IMR-90 (cell line): Measurements from ENCODE around the gene FAM124A. TPM values are rescaled to one million over a fixed set of nuclear protein-coding genes. Genes with fewer than 3 reads are reported as not detected.

Source experiments
- ATAC-seq: fragments of 200-7000 bp; cut with Tn5 transposase; 2 replicates; pipeline ENCODE4 v1.9.1; 2020; ENCODE audit warnings: low read depth, mild to moderate bottlenecking, moderate library complexity
- BruUV-seq: library from RNA; stranded (reverse); fragments of 400-500 nt; replicated peaks from 2 replicates; lab custom pipeline; 2021; lab: Mats Ljungman, UMichigan
- CTCF ChIA-PET: fragments of 300-600 bp; formaldehyde crosslinking; extraction: SDS; loops from one replicate; lab custom pipeline; 2021; ENCODE audit warnings: antibody characterized with exemption; lab: Yijun Ruan, JAX
- POLR2A ChIA-PET: fragments of 300-600 bp; sonication (Branson Sonifier 250); formaldehyde crosslinking; loops from one replicate; lab custom pipeline; 2022; ENCODE audit warnings: antibody characterized with exemption; ENCODE audit not compliant: unreplicated experiment; lab: Charles Lee
- DNase-seq: peaks from one replicate; pipeline ENCODE4 v3.0.0; 2013
- H2AFZ ChIP-seq: replicated peaks from 2 replicates; pipeline ENCODE3; 2013; ENCODE audit warnings: low read length, mild to moderate bottlenecking; ENCODE audit not compliant: poor library complexity
- H2AK5ac ChIP-seq: 2 replicates; pipeline ENCODE4 v1.6.1; 2013; ENCODE audit warnings: low read depth, low read length, inconsistent platforms
- H2AK9ac ChIP-seq: replicated peaks from 2 replicates; pipeline ENCODE3; 2013; ENCODE audit warnings: mild to moderate bottlenecking, low read depth, low read length, moderate library complexity; ENCODE audit not compliant: poor library complexity
- H2BK120ac ChIP-seq: 2 replicates; pipeline ENCODE4 v1.6.1; 2013; ENCODE audit warnings: low read depth, low read length, inconsistent platforms
- H2BK15ac ChIP-seq: 3 replicates; pipeline ENCODE4 v1.6.1; 2013; ENCODE audit warnings: low read depth, low read length, inconsistent platforms
- H2BK20ac ChIP-seq: 2 replicates; pipeline ENCODE4 v1.6.1; 2013; ENCODE audit warnings: low read depth, mild to moderate bottlenecking, inconsistent platforms, low read length, moderate library complexity
- H2BK5ac ChIP-seq: 2 replicates; pipeline ENCODE4 v1.6.1; 2013; ENCODE audit warnings: mild to moderate bottlenecking, low read depth, low read length, inconsistent platforms; ENCODE audit not compliant: poor library complexity, severe bottlenecking
- H3K14ac ChIP-seq: replicated peaks from 2 replicates; pipeline ENCODE4 v1.6.1; 2013; ENCODE audit warnings: low read depth, low read length, inconsistent platforms
- H3K18ac ChIP-seq: 2 replicates; pipeline ENCODE4 v1.6.1; 2013; ENCODE audit warnings: low read depth, low read length, control low read depth
- H3K23ac ChIP-seq: 2 replicates; pipeline ENCODE4 v1.6.1; 2013; ENCODE audit warnings: low read depth, low read length, inconsistent platforms
- H3K27ac ChIP-seq: 2 replicates; pipeline ENCODE4 v1.5.1; 2013; ENCODE audit warnings: mild to moderate bottlenecking, control low read depth, low read length; ENCODE audit not compliant: insufficient read depth
- H3K27me3 ChIP-seq: 2 replicates; pipeline ENCODE4 v1.6.1; 2013; ENCODE audit warnings: low read length; ENCODE audit not compliant: control insufficient read depth, insufficient read depth
- H3K36me3 ChIP-seq: 2 replicates; pipeline ENCODE4 v1.6.1; 2013; ENCODE audit warnings: low read length, mixed read lengths; ENCODE audit not compliant: control insufficient read depth, insufficient read depth
- H3K4ac ChIP-seq: 2 replicates; pipeline ENCODE4 v1.6.1; 2013; ENCODE audit warnings: low read depth, low read length, inconsistent platforms
- H3K4me1 ChIP-seq: 2 replicates; pipeline ENCODE4 v1.6.1; 2013; ENCODE audit warnings: low read length, mixed read lengths; ENCODE audit not compliant: control insufficient read depth, insufficient read depth
- H3K4me2 ChIP-seq: 2 replicates; pipeline ENCODE4 v1.6.1; 2013; ENCODE audit warnings: low read depth, mild to moderate bottlenecking, control low read depth, low read length, moderate library complexity
- H3K4me3 ChIP-seq: 2 replicates; pipeline ENCODE4 v1.5.1; 2013; ENCODE audit warnings: low read depth, mild to moderate bottlenecking, control low read depth, low read length, moderate library complexity; ENCODE audit not compliant: insufficient read depth
- H3K56ac ChIP-seq: 2 replicates; pipeline ENCODE4 v1.6.1; 2013; ENCODE audit warnings: low read length, inconsistent platforms; ENCODE audit not compliant: insufficient read depth; ENCODE audit errors: extremely low read depth
- H3K79me1 ChIP-seq, 2 experiments: 2 replicates each; pipeline ENCODE4 v1.6.1; 2013; ENCODE audit warnings: low read length in 2 of 2, inconsistent platforms in 1 of 2, low read depth in 1 of 2
- H3K9ac ChIP-seq: 2 replicates; pipeline ENCODE4 v1.6.1; 2013; ENCODE audit warnings: low read depth, low read length, control low read depth
- H3K9me1 ChIP-seq: 2 replicates; pipeline ENCODE4 v1.6.1; 2013; ENCODE audit warnings: low read length, inconsistent platforms; ENCODE audit not compliant: insufficient read depth
- H3K9me3 ChIP-seq: 2 replicates; pipeline ENCODE4 v1.6.1; 2013; ENCODE audit warnings: low read length; ENCODE audit not compliant: control insufficient read depth, insufficient read depth
- H4K20me1 ChIP-seq: 2 replicates; pipeline ENCODE4 v1.6.1; 2013; ENCODE audit warnings: low read length, inconsistent platforms; ENCODE audit not compliant: insufficient read depth
- H4K5ac ChIP-seq: 2 replicates; pipeline ENCODE4 v1.6.1; 2013; ENCODE audit warnings: mild to moderate bottlenecking, low read depth, low read length, control low read depth
- H4K8ac ChIP-seq, 2 experiments: 2 replicates each; pipeline ENCODE4 v1.6.1; 2013; ENCODE audit warnings: low read depth in 2 of 2, low read length in 2 of 2, control low read depth in 1 of 2, inconsistent platforms in 1 of 2
- H4K91ac ChIP-seq: 2 replicates; pipeline ENCODE4 v1.6.1; 2013; ENCODE audit warnings: low read depth, low read length, inconsistent platforms; ENCODE audit not compliant: insufficient read depth
- BHLHE40 ChIP-seq: fragments of 150-350 bp; IDR thresholded peaks from 2 replicates; pipeline ENCODE4 v1.6.1; 2016; ENCODE audit warnings: mild to moderate bottlenecking, low read depth, low read length
- CHD1 ChIP-seq: IDR thresholded peaks from 2 replicates; pipeline ENCODE4 v1.6.1; 2012; ENCODE audit warnings: low read depth, low read length, improper control_type of control experiment
- FOS ChIP-seq: fragments of 150-350 bp; IDR thresholded peaks from 2 replicates; pipeline ENCODE4 v1.6.1; 2016; ENCODE audit warnings: low read depth, low read length
- MAZ ChIP-seq: IDR thresholded peaks from 2 replicates; pipeline ENCODE4 v1.6.1; 2012; ENCODE audit warnings: low read depth, mild to moderate bottlenecking, low read length, improper control_type of control experiment, moderate library complexity, borderline replicate concordance
- POLR2A ChIP-seq: IDR thresholded peaks from 2 replicates; pipeline ENCODE4 v1.6.1; 2012; ENCODE audit warnings: mild to moderate bottlenecking, low read depth, low read length
- RAD21 ChIP-seq: IDR thresholded peaks from 2 replicates; pipeline ENCODE4 v1.6.1; 2012; ENCODE audit warnings: low read length, improper control_type of control experiment
- RCOR1 ChIP-seq: IDR thresholded peaks from 2 replicates; pipeline ENCODE4 v1.6.1; 2012; ENCODE audit warnings: mild to moderate bottlenecking, low read length, improper control_type of control experiment; ENCODE audit not compliant: insufficient replicate concordance
- USF2 ChIP-seq: fragments of 150-350 bp; IDR thresholded peaks from 2 replicates; pipeline ENCODE4 v1.6.1; 2017; ENCODE audit warnings: mild to moderate bottlenecking, antibody characterized with exemption, low read length, low read depth
- WGBS, 2 experiments: methylation state at CpG; one replicate each; pipeline versions ENCODE4 v1.1.5 to v1.1.7; 2013; ENCODE audit warnings: missing lambda C conversion rate in 2 of 2; ENCODE audit not compliant: insufficient read length in 1 of 2; ENCODE audit errors: extremely low coverage in 2 of 2; 5-methylcytosine and 5-hydroxymethylcytosine counted together
- dilution Hi-C: fragments of 300-500 bp; cut with HindIII; formaldehyde crosslinking; loops from one replicate; pipeline ENCODE4 v1.14.3; 2018; ENCODE audit warnings: low sequenced_read_pairs; ENCODE audit not compliant: unreplicated experiment
- in situ Hi-C: fragments of 300-500 bp; cut with MboI; formaldehyde crosslinking; loops from 3 replicates; pipeline ENCODE4 v1.14.3; 2019; ENCODE audit warnings: low sequenced_read_pairs, inconsistent platforms, mixed read lengths
- intact Hi-C: fragments of 100-400 bp; cut with micrococcal nuclease; formaldehyde crosslinking; loops from 2 replicates; pipeline ENCODE4 v1.10.0; 2022
- polyA plus RNA-seq, 3 experiments: library from polyadenylated mRNA; depleted of rRNA; stranded (reverse); fragments of >200 nt; gene quantifications; 2 replicates each; pipeline ENCODE4 v1.2.3, GENCODE V29; 2012; ENCODE audit warnings: low replicate concordance in 1 of 3
- total RNA-seq: library from RNA; depleted of rRNA; stranded (reverse); fragments of >200 nt; gene quantifications from 2 replicates; pipeline ENCODE4 v1.2.3, GENCODE V29; 2012
- TF ChIP-seq, protein P1 (sequence below): fragments of 150-350 bp; IDR thresholded peaks from 2 replicates; pipeline ENCODE4 v1.6.1; 2016; ENCODE audit warnings: low read depth, mild to moderate bottlenecking, low read length, moderate library complexity, borderline replicate concordance

The FAM124A gene
- total and polyA plus RNA-seq, 2 of the 4 experiments (the other 2 are of a cell fraction) = 0.03 TPM; not detected in 1

GRCh38 chr13:51177188-51177587 is 45.0 kb upstream of the FAM124A start:
- no peak overlapping the region for H2BK20ac ChIP-seq
- H4K20me1 ChIP-seq = no peaks in the 10 kb centered on the region
- H3K14ac ChIP-seq = no peak overlapping the region
- H2BK120ac ChIP-seq = no peak overlapping the region
- no peak overlapping the region for H3K23ac ChIP-seq
- no peak overlapping the region for H3K9ac ChIP-seq
- ATAC-seq (no peak), DNase-seq (no peak)
- no CpG with 5 or more reads among the region's 1 CpG for WGBS, 2 experiments
- TF ChIP-seq CHD1 = no peak
- no peak for TF ChIP-seq BHLHE40
- no peak for TF ChIP-seq RCOR1
- no peak for TF ChIP-seq POLR2A
- no peak for TF ChIP-seq MAZ
- no peak for TF ChIP-seq USF2
- TF ChIP-seq FOS = no peak
- TF ChIP-seq, protein P1, sequence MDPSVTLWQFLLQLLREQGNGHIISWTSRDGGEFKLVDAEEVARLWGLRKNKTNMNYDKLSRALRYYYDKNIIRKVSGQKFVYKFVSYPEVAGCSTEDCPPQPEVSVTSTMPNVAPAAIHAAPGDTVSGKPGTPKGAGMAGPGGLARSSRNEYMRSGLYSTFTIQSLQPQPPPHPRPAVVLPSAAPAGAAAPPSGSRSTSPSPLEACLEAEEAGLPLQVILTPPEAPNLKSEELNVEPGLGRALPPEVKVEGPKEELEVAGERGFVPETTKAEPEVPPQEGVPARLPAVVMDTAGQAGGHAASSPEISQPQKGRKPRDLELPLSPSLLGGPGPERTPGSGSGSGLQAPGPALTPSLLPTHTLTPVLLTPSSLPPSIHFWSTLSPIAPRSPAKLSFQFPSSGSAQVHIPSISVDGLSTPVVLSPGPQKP = no peak
- no peak for TF ChIP-seq RAD21
- no peaks in the 10 kb centered on the region for H3K9me3 ChIP-seq
- no peak overlapping the region for H3K4me3 ChIP-seq
- no peak overlapping the region for H4K5ac ChIP-seq
- H3K9me1 ChIP-seq = no peaks in the 10 kb centered on the region
- no peak overlapping the region for H3K4me2 ChIP-seq
- H2BK5ac ChIP-seq = no peak overlapping the region
- H2AK5ac ChIP-seq = no peak overlapping the region
- ChIA-PET POLR2A (no interaction called here), CTCF (no interaction called here)
- no peaks in the 10 kb centered on the region for H3K36me3 ChIP-seq
- in situ Hi-C loops (no loop called here), intact Hi-C loops (no loop called here), dilution Hi-C loops (no loop called here)
- H3K27ac ChIP-seq = no peak overlapping the region
- H3K4ac ChIP-seq = no peak overlapping the region
- no peak overlapping the region for H3K56ac ChIP-seq
- H3K79me1 ChIP-seq = no peaks in the 10 kb centered on the region
- no peak overlapping the region for H2AFZ ChIP-seq
- H3K4me1 ChIP-seq = no peaks in the 10 kb centered on the region
- no TSS peak for BruUV-seq
- H2BK15ac ChIP-seq = no peak overlapping the region
- no peak overlapping the region for H4K8ac ChIP-seq
- no peak overlapping the region for H3K18ac ChIP-seq
- peaks cover 5% of the 10 kb centered on the region for H3K27me3 ChIP-seq
- H2AK9ac ChIP-seq = no peak overlapping the region
- no peak overlapping the region for H4K91ac ChIP-seq
